CD4-positive, alpha-beta T cell treated with Interleukin-4 for 1 hour (primary cell): Measurements from ENCODE around the gene FSTL4.
A peak's percentile ranks its signal among the peaks of the same experiment; 100 is the strongest.
"Not testable (repeated sequence)": the region's sequence is repeated elsewhere in the genome, so short reads cannot be mapped to it uniquely, and the experiment has no call there.

Experiments
- DNase-seq, 2 donors: peaks; one replicate each; pipeline ENCODE4 v3.0.0-alpha.2; 2020 to 2022

Gene FSTL4

GRCh38 chr5:133233616-133234015 is 378.7 kb downstream of the FSTL4 start:
- DNase-seq: no peak

- no peak for DNase-seq
Measured at GRCh38 chr5:133232911-133233310, 379.4 kb downstream of the FSTL4 start.

- DNase-seq: no peak
Measured at GRCh38 chr5:133232435-133232834, 379.9 kb downstream of the FSTL4 start.

GRCh38 chr5:133232011-133232410 is 380.3 kb downstream of the FSTL4 start:
- DNase-seq: peak in 1 of 2 donors; percentile 43

GRCh38 chr5:133230823-133231578 is 381.3 kb downstream of the FSTL4 start:
- DNase-seq: no peak

- no peak for DNase-seq
Measured at GRCh38 chr5:133229931-133230664, 382.2 kb downstream of the FSTL4 start.

- no peak for DNase-seq
Measured at GRCh38 chr5:133228316-133228715, 384.0 kb downstream of the FSTL4 start.

GRCh38 chr5:133227897-133228296 is 384.4 kb downstream of the FSTL4 start:
- DNase-seq: no peak

GRCh38 chr5:133227082-133227481 is 385.3 kb downstream of the FSTL4 start:
- DNase-seq: no peak

- no peak for DNase-seq
Measured at GRCh38 chr5:133226186-133226585, 386.2 kb downstream of the FSTL4 start.

- no peak for DNase-seq
Measured at GRCh38 chr5:133225671-133226152, 386.6 kb downstream of the FSTL4 start.

GRCh38 chr5:133222979-133223378 is 389.4 kb downstream of the FSTL4 start:
- DNase-seq: no peak

- DNase-seq: no peak
Measured at GRCh38 chr5:133222521-133222920, 389.8 kb downstream of the FSTL4 start.

- DNase-seq: no peak
Measured at GRCh38 chr5:133222040-133222439, 390.3 kb downstream of the FSTL4 start.

- no peak for DNase-seq
Measured at GRCh38 chr5:133220851-133221674, 391.3 kb downstream of the FSTL4 start.

GRCh38 chr5:133219296-133219695 is 393.0 kb downstream of the FSTL4 start:
- DNase-seq: peak in 1 of 2 donors; percentile 7

- not testable (repeated sequence) for DNase-seq
Measured at GRCh38 chr5:133216138-133216537, 396.2 kb downstream of the FSTL4 start.

GRCh38 chr5:133214153-133214820 is 398.1 kb downstream of the FSTL4 start:
- no peak for DNase-seq

- DNase-seq: no peak
Measured at GRCh38 chr5:133205649-133206048, 406.7 kb downstream of the FSTL4 start.

- DNase-seq: no peak
Measured at GRCh38 chr5:133205204-133205603, 407.1 kb downstream of the FSTL4 start.

GRCh38 chr5:133203317-133204305 is 408.7 kb downstream of the FSTL4 start:
- DNase-seq: no peak
